ENCODE results near the gene SHB.

Gene SHB

GRCh38 chr9:37928552-37929430 is 140.2 kb downstream of the SHB start:
- no peak for TF ChIP-seq JUND (IDR thresholded peaks at IDR 0.05; ENCODE audit: low read depth)
- DNase-seq (ENCODE audit: low read depth in 1 of 2, low spot score in 1 of 2) = no peak
- in situ Hi-C loops (cut with HindIII; ENCODE audit: low pct_unique_long_range_greater_than_20kb, low sequenced_read_pairs) = no loop called here

GRCh38 chr9:37927601-37928551 is 141.2 kb downstream of the SHB start:
- DNase-seq (ENCODE audit: low read depth in 1 of 2, low spot score in 1 of 2) = no peak
- in situ Hi-C loops (cut with HindIII; ENCODE audit: low pct_unique_long_range_greater_than_20kb, low sequenced_read_pairs) = no loop called here
- TF ChIP-seq JUND (IDR thresholded peaks at IDR 0.05; ENCODE audit: low read depth) = no peak

GRCh38 chr9:37927132-37927531 is 141.9 kb downstream of the SHB start:
- no peak for DNase-seq (ENCODE audit: low read depth in 1 of 2, low spot score in 1 of 2)
- in situ Hi-C loops (cut with HindIII; ENCODE audit: low pct_unique_long_range_greater_than_20kb, low sequenced_read_pairs) = no loop called here
- no peak for TF ChIP-seq JUND (IDR thresholded peaks at IDR 0.05; ENCODE audit: low read depth)

- no peak for TF ChIP-seq JUND (IDR thresholded peaks at IDR 0.05; ENCODE audit: low read depth)
- DNase-seq (ENCODE audit: low read depth in 1 of 2, low spot score in 1 of 2) = no peak
- in situ Hi-C loops (cut with HindIII; ENCODE audit: low pct_unique_long_range_greater_than_20kb, low sequenced_read_pairs) = no loop called here
Measured at GRCh38 chr9:37926737-37927118, 142.3 kb downstream of the SHB start.

GRCh38 chr9:37925786-37926736 is 143.0 kb downstream of the SHB start:
- in situ Hi-C loops (cut with HindIII; ENCODE audit: low pct_unique_long_range_greater_than_20kb, low sequenced_read_pairs) = no loop called here

GRCh38 chr9:37925006-37925405 is 144.0 kb downstream of the SHB start:
- in situ Hi-C loops (cut with HindIII; ENCODE audit: low pct_unique_long_range_greater_than_20kb, low sequenced_read_pairs) = no loop called here
- no peak for TF ChIP-seq JUND (IDR thresholded peaks at IDR 0.05; ENCODE audit: low read depth)
- no peak for DNase-seq (ENCODE audit: low read depth in 1 of 2, low spot score in 1 of 2)

More at GRCh38 chr9:37925786-37926736, 143.0 kb downstream of the SHB start:
- no peak for DNase-seq (ENCODE audit: low read depth in 1 of 2, low spot score in 1 of 2)
- TF ChIP-seq JUND (IDR thresholded peaks at IDR 0.05; ENCODE audit: low read depth) = no peak

- in situ Hi-C loops (cut with HindIII; ENCODE audit: low pct_unique_long_range_greater_than_20kb, low sequenced_read_pairs) = no loop called here
- DNase-seq (ENCODE audit: low read depth in 1 of 2, low spot score in 1 of 2) = no peak
- TF ChIP-seq JUND (IDR thresholded peaks at IDR 0.05; ENCODE audit: low read depth) = no peak
Measured at GRCh38 chr9:37924538-37924937, 144.5 kb downstream of the SHB start.

GRCh38 chr9:37923796-37924427 is 145.1 kb downstream of the SHB start:
- no peak for TF ChIP-seq JUND (IDR thresholded peaks at IDR 0.05; ENCODE audit: low read depth)
- in situ Hi-C loops (cut with HindIII; ENCODE audit: low pct_unique_long_range_greater_than_20kb, low sequenced_read_pairs) = no loop called here
- no peak for DNase-seq (ENCODE audit: low read depth in 1 of 2, low spot score in 1 of 2)

- in situ Hi-C loops (cut with HindIII; ENCODE audit: low pct_unique_long_range_greater_than_20kb, low sequenced_read_pairs) = no loop called here
Measured at GRCh38 chr9:37923118-37923795, 145.8 kb downstream of the SHB start.

GRCh38 chr9:37922363-37923117 is 146.5 kb downstream of the SHB start:
- DNase-seq (ENCODE audit: low read depth in 1 of 2, low spot score in 1 of 2) = no peak
- no peak for TF ChIP-seq JUND (IDR thresholded peaks at IDR 0.05; ENCODE audit: low read depth)
- in situ Hi-C loops (cut with HindIII; ENCODE audit: low pct_unique_long_range_greater_than_20kb, low sequenced_read_pairs) = no loop called here

More at GRCh38 chr9:37923118-37923795, 145.8 kb downstream of the SHB start:
- no peak for DNase-seq (ENCODE audit: low read depth in 1 of 2, low spot score in 1 of 2)
- TF ChIP-seq JUND (IDR thresholded peaks at IDR 0.05; ENCODE audit: low read depth) = no peak
